SU-DHL-6 (cell line): ENCODE measurements around the gene DCTN3.

Source experiments
- H2AFZ ChIP-seq: fragments of 200-600 bp; sonication (generic); 2 replicates; pipeline ENCODE4 v1.6.1; 2014; ENCODE audit warnings: low read depth, mild to moderate bottlenecking, moderate library complexity, mixed read lengths, antibody characterized with exemption, low read length; ENCODE audit not compliant: severe bottlenecking
- H3F3A ChIP-seq: fragments of 200-600 bp; shearing (Covaris generic); 2 replicates; pipeline ENCODE4 v1.6.0; 2016; ENCODE audit warnings: antibody characterized with exemption, mild to moderate bottlenecking; ENCODE audit not compliant: insufficient read depth
- H3K27ac ChIP-seq: fragments of 200-600 bp; sonication (generic); 2 replicates; pipeline ENCODE4 v1.5.1; 2016; ENCODE audit warnings: low read depth, mild to moderate bottlenecking, low read length, moderate library complexity, mixed read lengths
- H3K27me3 ChIP-seq: fragments of 200-600 bp; sonication (generic), shearing (Covaris generic); 2 replicates; pipeline ENCODE4 v1.6.0; 2014; ENCODE audit warnings: mild to moderate bottlenecking, low read length
- H3K36me3 ChIP-seq: fragments of 200-600 bp; sonication (generic); 2 replicates; pipeline ENCODE4 v1.6.1; 2014; ENCODE audit warnings: mild to moderate bottlenecking, low read length, mixed read lengths
- H3K4me2 ChIP-seq: fragments of 300-600, 200-600 bp; shearing (Covaris generic), sonication (generic); 2 replicates; pipeline ENCODE4 v1.6.0; 2014; ENCODE audit warnings: low read length, low read depth, mild to moderate bottlenecking; ENCODE audit not compliant: poor library complexity, severe bottlenecking
- H3K4me3 ChIP-seq: fragments of 200-600 bp; sonication (generic); 2 replicates; pipeline ENCODE4 v1.5.1; 2014; ENCODE audit warnings: antibody characterized with exemption, low read length, mild to moderate bottlenecking, mixed read lengths; ENCODE audit not compliant: insufficient read depth, poor library complexity, severe bottlenecking
- H3K79me2 ChIP-seq: fragments of 200-600 bp; sonication (generic); 2 replicates; pipeline ENCODE4 v1.6.1; 2014; ENCODE audit warnings: mild to moderate bottlenecking, low read length, moderate library complexity; ENCODE audit not compliant: insufficient read depth
- H3K9ac ChIP-seq: fragments of 200-600 bp; sonication (generic); 2 replicates; pipeline ENCODE4 v1.7.0; 2014; ENCODE audit warnings: mild to moderate bottlenecking, low read length
- H3K9me2 ChIP-seq: fragments of 200-600 bp; sonication (generic); replicated peaks from 2 replicates; pipeline ENCODE4 v1.6.1; 2014; ENCODE audit warnings: low read length; ENCODE audit not compliant: insufficient read depth
- H3K9me3 ChIP-seq: fragments of 200-600 bp; sonication (generic); 2 replicates; pipeline ENCODE4 v1.6.1; 2014; ENCODE audit warnings: low read length, mixed read lengths; ENCODE audit not compliant: insufficient read depth
- H4K20me1 ChIP-seq: fragments of 200-600 bp; sonication (generic); 2 replicates; pipeline ENCODE4 v1.6.1; 2014; ENCODE audit warnings: low read depth, mild to moderate bottlenecking, antibody characterized with exemption, low read length, moderate library complexity, mixed read lengths
- EZH2phosphoT487 ChIP-seq: fragments of 200-600 bp; sonication (generic), shearing (Covaris generic); conservative IDR thresholded peaks from 2 replicates; pipeline ENCODE4 v1.6.1; 2018; ENCODE audit warnings: mild to moderate bottlenecking, antibody characterized with exemption, low read length, moderate library complexity, mixed read lengths
- TF ChIP-seq, protein P1 (sequence below): fragments of 200-600 bp; sonication (generic); IDR thresholded peaks from one replicate; pipeline ENCODE4 v1.5.1; 2017; ENCODE audit warnings: antibody characterized with exemption, mild to moderate bottlenecking, low read length, moderate library complexity; ENCODE audit not compliant: insufficient read depth, poor library complexity, severe bottlenecking

Gene DCTN3

DNA sequence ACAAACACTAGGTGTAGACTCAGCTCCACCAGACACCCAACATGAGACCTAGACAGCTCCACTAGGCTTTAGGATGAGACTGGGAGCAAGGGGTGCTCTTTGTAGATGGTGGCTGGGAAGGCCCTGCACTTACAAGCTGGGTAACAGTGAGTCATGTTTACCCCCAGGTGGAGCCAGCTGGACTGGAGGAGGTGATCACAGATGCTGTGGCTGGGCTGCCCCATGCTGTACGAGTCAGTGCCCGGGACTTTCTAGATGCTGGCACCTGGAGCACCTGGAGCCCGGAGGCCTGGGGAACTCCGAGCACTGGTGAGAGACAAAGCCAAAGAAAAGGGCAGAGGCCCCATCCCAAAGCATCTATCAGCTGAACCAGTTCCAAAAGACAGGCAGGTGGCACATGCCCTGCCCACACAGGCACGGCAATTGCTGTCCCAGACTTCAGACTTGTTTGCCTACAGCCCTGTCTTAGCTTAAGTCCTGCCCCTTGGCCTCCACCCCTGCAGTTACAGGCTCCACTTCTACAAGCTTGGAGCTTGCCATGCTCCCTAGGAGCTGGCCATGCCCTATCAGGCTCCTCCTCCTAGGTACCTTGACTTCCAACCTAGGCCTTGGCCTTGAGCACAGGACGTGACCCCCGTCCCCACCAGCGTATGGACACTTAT, 39.4 kb upstream of the DCTN3 start:
- Histone ChIP-seq H4K20me1 (no peaks in the 10 kb centered on the region), H3K9me2 (no peaks in the 10 kb centered on the region), H3K27me3 (no peaks in the 10 kb centered on the region), H3K9ac (no peak overlapping the region), H3K27ac (no peak overlapping the region), H3K36me3 (no peaks in the 10 kb centered on the region), H3K4me2 (no peak overlapping the region), H3K9me3 (no peaks in the 10 kb centered on the region), H3K4me3 (no peak overlapping the region), H2AFZ (no peak overlapping the region), H3F3A (peaks cover 3% of the 10 kb centered on the region; the same call in 1 of the 2 replicates), H3K79me2 (no peaks in the 10 kb centered on the region)
- no peak for TF ChIP-seq EZH2phosphoT487
- TF ChIP-seq, protein P1, sequence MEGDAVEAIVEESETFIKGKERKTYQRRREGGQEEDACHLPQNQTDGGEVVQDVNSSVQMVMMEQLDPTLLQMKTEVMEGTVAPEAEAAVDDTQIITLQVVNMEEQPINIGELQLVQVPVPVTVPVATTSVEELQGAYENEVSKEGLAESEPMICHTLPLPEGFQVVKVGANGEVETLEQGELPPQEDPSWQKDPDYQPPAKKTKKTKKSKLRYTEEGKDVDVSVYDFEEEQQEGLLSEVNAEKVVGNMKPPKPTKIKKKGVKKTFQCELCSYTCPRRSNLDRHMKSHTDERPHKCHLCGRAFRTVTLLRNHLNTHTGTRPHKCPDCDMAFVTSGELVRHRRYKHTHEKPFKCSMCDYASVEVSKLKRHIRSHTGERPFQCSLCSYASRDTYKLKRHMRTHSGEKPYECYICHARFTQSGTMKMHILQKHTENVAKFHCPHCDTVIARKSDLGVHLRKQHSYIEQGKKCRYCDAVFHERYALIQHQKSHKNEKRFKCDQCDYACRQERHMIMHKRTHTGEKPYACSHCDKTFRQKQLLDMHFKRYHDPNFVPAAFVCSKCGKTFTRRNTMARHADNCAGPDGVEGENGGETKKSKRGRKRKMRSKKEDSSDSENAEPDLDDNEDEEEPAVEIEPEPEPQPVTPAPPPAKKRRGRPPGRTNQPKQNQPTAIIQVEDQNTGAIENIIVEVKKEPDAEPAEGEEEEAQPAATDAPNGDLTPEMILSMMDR: no peak

DNA sequence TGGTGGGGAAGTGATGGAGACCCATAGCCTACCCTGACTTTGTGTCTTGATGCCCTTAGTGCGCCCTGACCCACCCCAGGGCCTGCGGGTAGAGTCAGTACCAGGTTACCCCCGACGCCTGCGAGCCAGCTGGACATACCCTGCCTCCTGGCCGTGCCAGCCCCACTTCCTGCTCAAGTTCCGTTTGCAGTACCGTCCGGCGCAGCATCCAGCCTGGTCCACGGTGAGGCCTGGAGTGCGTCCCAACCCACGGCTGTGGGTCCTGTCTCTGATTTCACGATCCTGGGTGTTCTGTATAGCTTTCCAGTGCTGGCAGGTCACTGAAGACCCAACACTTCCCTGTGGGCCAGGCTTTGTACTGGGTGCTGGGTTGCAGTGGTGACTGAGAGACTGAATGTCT, 38.2 kb upstream of the DCTN3 start:
- Histone ChIP-seq H3K4me3 (no peak overlapping the region), H3K4me2 (no peak overlapping the region), H3K9me3 (no peaks in the 10 kb centered on the region), H3K27ac (no peak overlapping the region), H3K9me2 (no peaks in the 10 kb centered on the region), H3F3A (no peaks in the 10 kb centered on the region), H4K20me1 (no peaks in the 10 kb centered on the region), H3K9ac (no peak overlapping the region), H2AFZ (no peak overlapping the region), H3K36me3 (no peaks in the 10 kb centered on the region), H3K79me2 (no peaks in the 10 kb centered on the region), H3K27me3 (no peaks in the 10 kb centered on the region)
- TF ChIP-seq EZH2phosphoT487: no peak
- TF ChIP-seq, protein P1: no peak

DNA sequence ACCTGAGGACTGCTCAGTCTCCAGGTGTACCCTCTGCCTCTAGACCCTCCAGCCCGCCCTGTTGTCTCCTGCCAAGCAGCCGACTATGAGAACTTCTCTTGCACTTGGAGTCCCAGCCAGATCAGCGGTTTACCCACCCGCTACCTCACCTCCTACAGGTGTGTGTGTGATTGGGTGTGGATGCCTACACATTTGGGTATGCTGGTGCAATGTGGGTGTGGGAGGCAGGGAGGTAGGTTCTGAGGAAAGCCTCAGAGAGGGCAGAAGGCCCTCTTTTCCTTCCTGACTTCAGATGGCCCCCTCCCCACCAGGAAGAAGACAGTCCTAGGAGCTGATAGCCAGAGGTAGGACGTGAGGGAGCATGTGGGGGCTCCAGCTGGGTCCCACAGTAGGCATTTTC, 36.7 kb upstream of the DCTN3 start:
- no peak overlapping the region for H3K4me3 ChIP-seq
- no peaks in the 10 kb centered on the region for H3F3A ChIP-seq
- no peak overlapping the region for H3K27ac ChIP-seq
- H3K9me3 ChIP-seq: no peaks in the 10 kb centered on the region
- H3K9me2 ChIP-seq: no peaks in the 10 kb centered on the region
- TF ChIP-seq, protein P1: no peak
- no peak for TF ChIP-seq EZH2phosphoT487
- no peak overlapping the region for H3K4me2 ChIP-seq
- H4K20me1 ChIP-seq: no peaks in the 10 kb centered on the region
- no peaks in the 10 kb centered on the region for H3K36me3 ChIP-seq
- no peaks in the 10 kb centered on the region for H3K79me2 ChIP-seq
- H3K27me3 ChIP-seq: no peaks in the 10 kb centered on the region
- no peak overlapping the region for H2AFZ ChIP-seq
- no peak overlapping the region for H3K9ac ChIP-seq
